ENCODE data around the gene DGAT2. TPM values are rescaled to one million over a fixed set of nuclear protein-coding genes. Genes with fewer than 3 reads are reported as not detected.

DGAT2 gene
- total and polyA plus RNA-seq, 4 experiments from 2014 or later = 0.08 to 0.38 (median 0.26) TPM

DNA sequence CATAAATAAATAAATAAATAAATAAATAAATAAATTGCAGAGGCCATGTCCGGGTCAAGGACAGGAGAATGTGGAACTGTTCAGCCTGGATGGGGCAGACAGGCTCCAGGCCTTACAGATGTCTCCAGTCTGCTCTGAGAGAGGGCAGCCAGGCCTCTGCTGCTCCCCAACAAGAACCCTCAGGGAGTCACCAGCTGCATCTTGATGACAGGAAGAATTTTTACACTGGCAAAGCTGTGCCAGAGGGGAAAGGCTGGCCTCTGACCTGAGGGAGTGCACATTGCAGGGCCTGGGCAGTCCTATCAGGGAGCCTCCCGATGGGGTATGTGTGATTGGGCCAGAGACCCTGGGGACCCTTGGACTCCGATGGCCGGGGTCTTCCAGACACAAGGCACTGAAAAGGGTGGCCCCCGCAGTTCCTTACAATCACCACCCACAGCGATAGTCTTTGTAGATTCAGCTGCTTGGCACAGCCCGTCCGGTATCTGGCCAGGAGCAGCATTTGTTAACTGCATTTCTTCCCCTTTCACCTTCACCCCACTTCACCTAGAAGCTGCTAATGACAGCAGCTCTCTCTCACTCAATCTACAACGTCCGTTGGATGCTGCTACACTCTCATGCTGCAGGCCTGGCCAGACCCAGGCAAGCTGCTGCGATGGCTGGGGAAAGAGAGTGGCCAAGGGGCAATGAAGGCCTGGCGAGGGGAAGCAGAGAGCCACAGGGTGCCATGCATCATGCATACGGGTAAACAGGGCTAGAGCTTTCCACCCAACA lies 42.8 kb upstream of the DGAT2 start:
- DNase-seq = no peak
- Histone ChIP-seq H3K4me3 (ENCODE audit: low read length in 2 of 2) (no peak overlapping the region), H3K9me3 (ENCODE audit: control insufficient read depth in 1 of 2, low read length in 2 of 2) (no peaks in the 10 kb centered on the region), H3K27me3 (ENCODE audit: insufficient read depth, low read length) (no peaks in the 10 kb centered on the region), H3K36me3 (ENCODE audit: insufficient read depth, low read length) (no peaks in the 10 kb centered on the region), H3K4me1 (ENCODE audit: insufficient read depth, low read length) (no peaks in the 10 kb centered on the region), H3K27ac (ENCODE audit: low read depth, low read length) (no peak overlapping the region)
- no peak overlapping the region for H3K4me3 Mint-ChIP-seq
- H3K27me3 Mint-ChIP-seq = no peaks in the 10 kb centered on the region
- CTCF ChIA-PET (ENCODE audit: partially characterized antibody) = interaction anchor here (1.8 kb wide), 1 partner anchor 38 kb away, joined by 4 read pairs; no protein-coding TSS in a partner anchor
- no peak overlapping the region for H3K27ac Mint-ChIP-seq
- H3K36me3 Mint-ChIP-seq = no peaks in the 10 kb centered on the region
- POLR2A ChIA-PET (ENCODE audit: partially characterized antibody) = no interaction called here
- intact Hi-C loops (cut with micrococcal nuclease) = no loop called here
- no peaks in the 10 kb centered on the region for H3K9me3 Mint-ChIP-seq
- H3K4me1 Mint-ChIP-seq = no peaks in the 10 kb centered on the region

DNA sequence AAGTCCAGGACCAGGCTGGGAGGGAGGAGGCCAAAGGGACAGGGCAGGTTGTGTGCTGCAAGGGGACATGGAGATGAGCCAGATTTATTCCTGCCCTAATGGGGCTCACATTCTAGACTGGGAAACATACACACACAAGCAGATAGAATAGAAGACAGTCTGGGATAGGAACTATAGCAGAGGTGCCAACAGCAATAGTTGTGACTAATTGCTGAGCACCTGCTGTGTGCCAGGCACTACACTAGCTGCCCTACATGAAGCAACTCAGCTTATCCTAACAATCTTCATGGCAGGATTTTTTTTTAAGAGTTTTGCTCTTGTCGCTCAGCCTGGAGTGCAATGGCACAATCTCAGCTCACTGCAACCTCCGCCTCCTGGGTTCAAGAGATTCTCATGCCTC lies 39.6 kb upstream of the DGAT2 start:
- POLR2A ChIA-PET (ENCODE audit: partially characterized antibody) = no interaction called here

DNA sequence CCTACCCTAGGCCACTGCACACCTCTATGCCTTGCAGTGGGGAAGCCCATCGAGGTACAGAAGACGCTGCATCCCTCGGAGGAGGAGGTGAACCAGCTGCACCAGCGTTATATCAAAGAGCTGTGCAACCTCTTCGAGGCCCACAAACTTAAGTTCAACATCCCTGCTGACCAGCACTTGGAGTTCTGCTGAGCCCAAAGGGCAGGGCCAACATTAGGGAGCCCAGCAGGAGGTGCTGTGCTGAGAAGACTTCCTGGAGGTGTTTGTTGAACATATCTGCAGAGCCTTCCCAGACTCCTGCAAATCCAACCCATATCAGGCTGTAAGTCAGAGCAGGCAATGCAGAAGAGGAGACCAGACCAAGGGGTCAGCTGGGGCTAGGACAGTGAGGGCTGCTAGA lies 37.5 kb upstream of the DGAT2 start:
- Mint-ChIP-seq H3K9me3 (no peaks in the 10 kb centered on the region), H3K27me3 (peaks cover 2 to 5% of the 10 kb centered on the region in 2 donors), H3K36me3 (no peaks in the 10 kb centered on the region), H3K27ac (no peak overlapping the region), H3K4me3 (no peak overlapping the region), H3K4me1 (no peaks in the 10 kb centered on the region)
- Histone ChIP-seq H3K27me3 (ENCODE audit: insufficient read depth, low read length) (no peaks in the 10 kb centered on the region), H3K27ac (ENCODE audit: low read depth, low read length) (no peak overlapping the region), H3K9me3 (ENCODE audit: control insufficient read depth in 1 of 2, low read length in 2 of 2) (no peaks in the 10 kb centered on the region), H3K4me1 (ENCODE audit: insufficient read depth, low read length) (no peaks in the 10 kb centered on the region), H3K36me3 (ENCODE audit: insufficient read depth, low read length) (no peaks in the 10 kb centered on the region), H3K4me3 (ENCODE audit: low read length in 2 of 2) (no peak overlapping the region)
- ChIA-PET CTCF (ENCODE audit: partially characterized antibody) (no interaction called here), POLR2A (ENCODE audit: partially characterized antibody) (no interaction called here)
- DNase-seq = no peak
- intact Hi-C loops (cut with micrococcal nuclease) = no loop called here

More for the DNA sequence above, 39.6 kb upstream of the DGAT2 start:
- Histone ChIP-seq H3K36me3 (ENCODE audit: insufficient read depth, low read length) (no peaks in the 10 kb centered on the region), H3K4me1 (ENCODE audit: insufficient read depth, low read length) (no peaks in the 10 kb centered on the region), H3K4me3 (ENCODE audit: low read length in 2 of 2) (no peak overlapping the region), H3K27me3 (ENCODE audit: insufficient read depth, low read length) (no peaks in the 10 kb centered on the region), H3K27ac (ENCODE audit: low read depth, low read length) (no peak overlapping the region), H3K9me3 (ENCODE audit: control insufficient read depth in 1 of 2, low read length in 2 of 2) (no peaks in the 10 kb centered on the region)
- no peak for DNase-seq
- peaks cover 0 to 2% of the 10 kb centered on the region in 2 donors for H3K27me3 Mint-ChIP-seq
- no peaks in the 10 kb centered on the region for H3K9me3 Mint-ChIP-seq
- no peaks in the 10 kb centered on the region for H3K36me3 Mint-ChIP-seq
- no peaks in the 10 kb centered on the region for H3K4me1 Mint-ChIP-seq
- intact Hi-C loops (cut with micrococcal nuclease) = no loop called here
- no peak overlapping the region for H3K27ac Mint-ChIP-seq
- CTCF ChIA-PET (ENCODE audit: partially characterized antibody) = interaction anchor here (1.5 kb wide), 1 partner anchor 74 kb away, joined by 4 read pairs; no protein-coding TSS in a partner anchor
- H3K4me3 Mint-ChIP-seq = no peak overlapping the region

- no peaks in the 10 kb centered on the region for H3K4me1 ChIP-seq (ENCODE audit: insufficient read depth, low read length)
- ChIA-PET POLR2A (ENCODE audit: partially characterized antibody) (no interaction called here), CTCF (ENCODE audit: partially characterized antibody) (interaction anchor here (0.6 kb wide), 1 partner anchor 185 kb away, joined by 3 read pairs; no protein-coding TSS in a partner anchor)
- no peaks in the 10 kb centered on the region for H3K36me3 ChIP-seq (ENCODE audit: insufficient read depth, low read length)
- Mint-ChIP-seq H3K27me3 (peaks cover 5% of the 10 kb centered on the region in 2 donors), H3K4me3 (no peak overlapping the region), H3K27ac (no peak overlapping the region), H3K9me3 (no peaks in the 10 kb centered on the region), H3K4me1 (no peaks in the 10 kb centered on the region), H3K36me3 (no peaks in the 10 kb centered on the region)
- no peaks in the 10 kb centered on the region for H3K27me3 ChIP-seq (ENCODE audit: insufficient read depth, low read length)
- DNase-seq = no peak
- H3K4me3 ChIP-seq (ENCODE audit: low read length in 2 of 2) = no peak overlapping the region
- no peak overlapping the region for H3K27ac ChIP-seq (ENCODE audit: low read depth, low read length)
- H3K9me3 ChIP-seq (ENCODE audit: control insufficient read depth in 1 of 2, low read length in 2 of 2) = no peaks in the 10 kb centered on the region
- intact Hi-C loops (cut with micrococcal nuclease) = no loop called here
Measured at GRCh38 chr11:75733071-75733430, 35.5 kb upstream of the DGAT2 start.

GRCh38 chr11:75733431-75734107 lies 35.0 kb upstream of the DGAT2 start:
- Mint-ChIP-seq H3K27ac (no peak overlapping the region), H3K4me3 (no peak overlapping the region), H3K9me3 (no peaks in the 10 kb centered on the region), H3K36me3 (no peaks in the 10 kb centered on the region), H3K27me3 (peaks cover 5% of the 10 kb centered on the region in 2 donors), H3K4me1 (no peaks in the 10 kb centered on the region)
- POLR2A ChIA-PET (ENCODE audit: partially characterized antibody) = no interaction called here
- Histone ChIP-seq H3K36me3 (ENCODE audit: insufficient read depth, low read length) (no peaks in the 10 kb centered on the region), H3K27ac (ENCODE audit: low read depth, low read length) (no peak overlapping the region), H3K9me3 (ENCODE audit: control insufficient read depth in 1 of 2, low read length in 2 of 2) (no peaks in the 10 kb centered on the region), H3K27me3 (ENCODE audit: insufficient read depth, low read length) (no peaks in the 10 kb centered on the region), H3K4me1 (ENCODE audit: insufficient read depth, low read length) (no peaks in the 10 kb centered on the region), H3K4me3 (ENCODE audit: low read length in 2 of 2) (no peak overlapping the region)
- intact Hi-C loops (cut with micrococcal nuclease) = no loop called here
- DNase-seq = no peak
- CTCF ChIA-PET (ENCODE audit: partially characterized antibody) = no interaction called here

- H3K4me1 Mint-ChIP-seq = no peaks in the 10 kb centered on the region
- H3K27me3 Mint-ChIP-seq = peaks cover 5% of the 10 kb centered on the region in 2 donors
- intact Hi-C loops (cut with micrococcal nuclease) = no loop called here
- Histone ChIP-seq H3K9me3 (ENCODE audit: control insufficient read depth in 1 of 2, low read length in 2 of 2) (no peaks in the 10 kb centered on the region), H3K36me3 (ENCODE audit: insufficient read depth, low read length) (no peaks in the 10 kb centered on the region), H3K27ac (ENCODE audit: low read depth, low read length) (no peak overlapping the region), H3K27me3 (ENCODE audit: insufficient read depth, low read length) (peaks cover 5% of the 10 kb centered on the region), H3K4me1 (ENCODE audit: insufficient read depth, low read length) (no peaks in the 10 kb centered on the region), H3K4me3 (ENCODE audit: low read length in 2 of 2) (no peak overlapping the region)
- ChIA-PET POLR2A (ENCODE audit: partially characterized antibody) (no interaction called here), CTCF (ENCODE audit: partially characterized antibody) (no interaction called here)
- DNase-seq = no peak
- no peak overlapping the region for H3K4me3 Mint-ChIP-seq
- H3K9me3 Mint-ChIP-seq = no peaks in the 10 kb centered on the region
- no peak overlapping the region for H3K27ac Mint-ChIP-seq
- H3K36me3 Mint-ChIP-seq = no peaks in the 10 kb centered on the region
Measured at GRCh38 chr11:75734491-75735180, 33.9 kb upstream of the DGAT2 start.

- no peak for DNase-seq
- Histone ChIP-seq H3K9me3 (ENCODE audit: control insufficient read depth in 1 of 2, low read length in 2 of 2) (no peaks in the 10 kb centered on the region), H3K27me3 (ENCODE audit: insufficient read depth, low read length) (peaks cover 5% of the 10 kb centered on the region), H3K27ac (ENCODE audit: low read depth, low read length) (no peak overlapping the region), H3K4me3 (ENCODE audit: low read length in 2 of 2) (no peak overlapping the region), H3K4me1 (ENCODE audit: insufficient read depth, low read length) (no peaks in the 10 kb centered on the region), H3K36me3 (ENCODE audit: insufficient read depth, low read length) (no peaks in the 10 kb centered on the region)
- Mint-ChIP-seq H3K4me1 (no peaks in the 10 kb centered on the region), H3K36me3 (no peaks in the 10 kb centered on the region), H3K27ac (no peak overlapping the region), H3K9me3 (no peaks in the 10 kb centered on the region), H3K4me3 (no peak overlapping the region), H3K27me3 (peaks cover 5% of the 10 kb centered on the region in 2 donors)
- ChIA-PET POLR2A (ENCODE audit: partially characterized antibody) (no interaction called here), CTCF (ENCODE audit: partially characterized antibody) (no interaction called here)
- intact Hi-C loops (cut with micrococcal nuclease) = no loop called here
Measured at GRCh38 chr11:75735181-75735845, 33.3 kb upstream of the DGAT2 start.

Measured in CD4-positive, alpha-beta memory T cell (primary cell).